ENCODE data around the gene CEP85L.

CEP85L gene

GRCh38 chr6:118542184-118542952 is 109.0 kb downstream of the CEP85L start:
- Histone ChIP-seq H2AFZ (ENCODE audit: low read depth, low read length) (no peak overlapping the region), H3K4me1 (ENCODE audit: insufficient read depth, low read length) (no peaks in the 10 kb centered on the region), H4K20me1 (ENCODE audit: insufficient read depth, low read length) (no peaks in the 10 kb centered on the region; the same call in 1 of the 2 replicates), H3K79me2 (ENCODE audit: insufficient read depth, low read length) (peaks cover 47% of the 10 kb centered on the region), H3K4me2 (ENCODE audit: insufficient read depth, low read length) (no peak overlapping the region), H3K9me3 (ENCODE audit: insufficient read depth, low read length, severe bottlenecking) (no peaks in the 10 kb centered on the region), H3K4me3 (ENCODE audit: low read depth in 1 of 2, low read length in 2 of 2) (no peak overlapping the region), H3K36me3 (ENCODE audit: insufficient read depth, low read length) (no peaks in the 10 kb centered on the region), H3K9ac (ENCODE audit: low read depth, low read length) (no peak overlapping the region), H3K27me3 (ENCODE audit: insufficient read depth, low read length, poor library complexity) (no peaks in the 10 kb centered on the region), H3K27ac (ENCODE audit: low read length) (no peak overlapping the region)
- no peak for ATAC-seq (ENCODE audit: insufficient read depth, low read depth)
- no peak for TF ChIP-seq EZH2 (IDR thresholded peaks at IDR 0.05; ENCODE audit: borderline replicate concordance, low read depth, low read length, severe bottlenecking)
- TF ChIP-seq, protein P1, sequence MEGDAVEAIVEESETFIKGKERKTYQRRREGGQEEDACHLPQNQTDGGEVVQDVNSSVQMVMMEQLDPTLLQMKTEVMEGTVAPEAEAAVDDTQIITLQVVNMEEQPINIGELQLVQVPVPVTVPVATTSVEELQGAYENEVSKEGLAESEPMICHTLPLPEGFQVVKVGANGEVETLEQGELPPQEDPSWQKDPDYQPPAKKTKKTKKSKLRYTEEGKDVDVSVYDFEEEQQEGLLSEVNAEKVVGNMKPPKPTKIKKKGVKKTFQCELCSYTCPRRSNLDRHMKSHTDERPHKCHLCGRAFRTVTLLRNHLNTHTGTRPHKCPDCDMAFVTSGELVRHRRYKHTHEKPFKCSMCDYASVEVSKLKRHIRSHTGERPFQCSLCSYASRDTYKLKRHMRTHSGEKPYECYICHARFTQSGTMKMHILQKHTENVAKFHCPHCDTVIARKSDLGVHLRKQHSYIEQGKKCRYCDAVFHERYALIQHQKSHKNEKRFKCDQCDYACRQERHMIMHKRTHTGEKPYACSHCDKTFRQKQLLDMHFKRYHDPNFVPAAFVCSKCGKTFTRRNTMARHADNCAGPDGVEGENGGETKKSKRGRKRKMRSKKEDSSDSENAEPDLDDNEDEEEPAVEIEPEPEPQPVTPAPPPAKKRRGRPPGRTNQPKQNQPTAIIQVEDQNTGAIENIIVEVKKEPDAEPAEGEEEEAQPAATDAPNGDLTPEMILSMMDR (IDR thresholded peaks at IDR 0.05; ENCODE audit: borderline replicate concordance, extremely low read depth, low read length, poor library complexity, severe bottlenecking), result no peak
- DNase-seq, result no peak

DNA sequence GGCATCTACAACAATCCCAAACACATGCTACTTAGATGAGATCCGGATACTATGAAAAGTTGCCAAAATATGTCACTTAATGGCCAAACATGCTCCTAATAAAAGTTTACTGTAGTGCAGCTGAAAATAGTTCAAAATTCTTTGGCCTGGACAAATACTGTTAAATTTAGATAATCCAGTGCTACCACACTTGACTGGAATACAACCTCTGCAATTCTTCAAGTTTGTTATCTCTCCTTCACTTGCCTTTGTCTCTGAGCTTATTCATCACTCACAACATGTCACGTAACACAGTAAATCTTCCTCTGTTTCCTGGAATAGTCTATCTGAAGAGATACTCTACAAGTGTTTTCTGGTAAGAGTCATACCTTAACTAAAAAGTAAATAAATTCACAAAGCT is 113.8 kb downstream of the CEP85L start:
- Histone ChIP-seq H3K9me3 (ENCODE audit: insufficient read depth, low read length, severe bottlenecking) (no peaks in the 10 kb centered on the region), H3K4me2 (ENCODE audit: insufficient read depth, low read length) (no peak overlapping the region), H2AFZ (ENCODE audit: low read depth, low read length) (no peak overlapping the region), H3K4me1 (ENCODE audit: insufficient read depth, low read length) (no peaks in the 10 kb centered on the region), H3K79me2 (ENCODE audit: insufficient read depth, low read length) (peaks cover 44% of the 10 kb centered on the region), H3K27ac (ENCODE audit: low read length) (no peak overlapping the region), H3K36me3 (ENCODE audit: insufficient read depth, low read length) (peaks cover 4% of the 10 kb centered on the region; the same call in 1 of the 2 replicates), H4K20me1 (ENCODE audit: insufficient read depth, low read length) (peaks cover 2% of the 10 kb centered on the region; the same call in 1 of the 2 replicates), H3K27me3 (ENCODE audit: insufficient read depth, low read length, poor library complexity) (no peaks in the 10 kb centered on the region), H3K9ac (ENCODE audit: low read depth, low read length) (no peak overlapping the region), H3K4me3 (ENCODE audit: low read depth in 1 of 2, low read length in 2 of 2) (no peak overlapping the region)
- no peak for DNase-seq
- no peak for TF ChIP-seq EZH2 (IDR thresholded peaks at IDR 0.05; ENCODE audit: borderline replicate concordance, low read depth, low read length, severe bottlenecking)
- TF ChIP-seq, protein P1 (IDR thresholded peaks at IDR 0.05; ENCODE audit: borderline replicate concordance, extremely low read depth, low read length, poor library complexity, severe bottlenecking), result no peak
- no peak for ATAC-seq (ENCODE audit: insufficient read depth, low read depth)

GRCh38 chr6:118536478-118536877 is 114.9 kb downstream of the CEP85L start:
- no peaks in the 10 kb centered on the region for H3K9me3 ChIP-seq (ENCODE audit: insufficient read depth, low read length, severe bottlenecking)
- no peak overlapping the region for H3K4me2 ChIP-seq (ENCODE audit: insufficient read depth, low read length)
- H3K9ac ChIP-seq (ENCODE audit: low read depth, low read length), result no peak overlapping the region
- no peak for TF ChIP-seq EZH2 (IDR thresholded peaks at IDR 0.05; ENCODE audit: borderline replicate concordance, low read depth, low read length, severe bottlenecking)
- TF ChIP-seq, protein P1 (IDR thresholded peaks at IDR 0.05; ENCODE audit: borderline replicate concordance, extremely low read depth, low read length, poor library complexity, severe bottlenecking), result no peak
- no peaks in the 10 kb centered on the region for H3K27me3 ChIP-seq (ENCODE audit: insufficient read depth, low read length, poor library complexity)
- no peak overlapping the region for H3K4me3 ChIP-seq (ENCODE audit: low read depth in 1 of 2, low read length in 2 of 2)
- H3K4me1 ChIP-seq (ENCODE audit: insufficient read depth, low read length), result no peaks in the 10 kb centered on the region
- ATAC-seq (ENCODE audit: insufficient read depth, low read depth) (no peak), DNase-seq (no peak)
- H3K79me2 ChIP-seq (ENCODE audit: insufficient read depth, low read length), result peaks cover 52% of the 10 kb centered on the region
- no peak overlapping the region for H2AFZ ChIP-seq (ENCODE audit: low read depth, low read length)
- peaks cover 4% of the 10 kb centered on the region; the same call in 1 of the 2 replicates for H3K36me3 ChIP-seq (ENCODE audit: insufficient read depth, low read length)
- no peak overlapping the region for H3K27ac ChIP-seq (ENCODE audit: low read length)
- peaks cover 2% of the 10 kb centered on the region; the same call in 1 of the 2 replicates for H4K20me1 ChIP-seq (ENCODE audit: insufficient read depth, low read length)
